C4-2B (cell line): ENCODE results near the gene CELSR2.

Experiments
- CTCF ChIP-seq: fragments of 450-650 bp; conservative IDR thresholded peaks from 2 replicates; pipeline ENCODE4 v1.5.1; 2017; ENCODE audit warnings: mild to moderate bottlenecking
- ZFX ChIP-seq: fragments of 450-650 bp; IDR thresholded peaks from 2 replicates; pipeline ENCODE4 v1.6.1; 2017

DNA sequence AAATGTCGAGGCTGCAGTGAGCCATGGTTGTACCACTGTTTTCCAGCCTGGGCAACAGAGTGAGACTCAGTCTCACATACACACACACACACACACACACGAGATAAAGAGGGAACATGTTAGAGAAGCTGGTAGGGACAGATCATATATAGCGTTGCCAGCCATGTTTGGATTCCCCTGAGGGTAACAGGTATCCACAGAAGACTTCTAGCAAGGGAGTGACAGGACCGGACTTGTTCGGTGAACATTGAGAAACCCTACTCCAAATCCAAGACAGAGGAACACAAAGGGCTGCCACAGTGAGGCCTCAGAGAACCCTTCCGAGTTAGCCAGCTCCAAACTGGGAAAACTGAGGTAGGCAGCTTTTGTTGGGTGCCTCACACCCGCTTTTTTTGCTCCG is 39.3 kb upstream of the CELSR2 start:
- no peak for TF ChIP-seq CTCF
- TF ChIP-seq ZFX, result no peak
